NCI-H345 treated with DMSO at 0.1 percent for 48 hours (cell line): Measurements from ENCODE around the gene EVPLL.
"Not testable (repeated sequence)": the region's sequence is repeated elsewhere in the genome, so short reads cannot be mapped to it uniquely, and the experiment has no call there.

ENCODE experiments used
- DNase-seq: peaks from one replicate; lab custom pipeline; 2025; ENCODE audit not compliant: unreplicated experiment; lab: John Stamatoyannopoulos, UW

Gene EVPLL

GRCh38 chr17:18379246-18380146 is 1.9 kb downstream of the EVPLL start:
- no peak for DNase-seq

- no peak for DNase-seq
Measured at GRCh38 chr17:18380471-18381157, 3.0 kb downstream of the EVPLL start.

- DNase-seq, result no peak
Measured at GRCh38 chr17:18381158-18381952, 3.8 kb downstream of the EVPLL start.

- DNase-seq, result no peak
Measured at GRCh38 chr17:18381953-18382245, 4.3 kb downstream of the EVPLL start.

- no peak for DNase-seq
Measured at GRCh38 chr17:18382441-18383078, 5.0 kb downstream of the EVPLL start.

GRCh38 chr17:18383079-18383481 is 5.5 kb downstream of the EVPLL start:
- DNase-seq, result not testable (repeated sequence)

GRCh38 chr17:18384271-18384670 is 6.7 kb downstream of the EVPLL start:
- not testable (repeated sequence) for DNase-seq

- not testable (repeated sequence) for DNase-seq
Measured at GRCh38 chr17:18387583-18387982, 10.0 kb downstream of the EVPLL start.

- not testable (repeated sequence) for DNase-seq
Measured at GRCh38 chr17:18388266-18388665, 10.7 kb downstream of the EVPLL start.

- DNase-seq, result not testable (repeated sequence)
Measured at GRCh38 chr17:18388728-18389127, 11.2 kb downstream of the EVPLL start.

- DNase-seq, result not testable (repeated sequence)
Measured at GRCh38 chr17:18401872-18402590, 24.5 kb downstream of the EVPLL start.

GRCh38 chr17:18403166-18403565 is 25.6 kb downstream of the EVPLL start:
- DNase-seq, result not testable (repeated sequence)

- DNase-seq, result not testable (repeated sequence)
Measured at GRCh38 chr17:18403604-18404003, 26.0 kb downstream of the EVPLL start.

- not testable (repeated sequence) for DNase-seq
Measured at GRCh38 chr17:18408906-18409305, 31.3 kb downstream of the EVPLL start.

GRCh38 chr17:18409321-18409720 is 31.7 kb downstream of the EVPLL start:
- DNase-seq, result not testable (repeated sequence)

GRCh38 chr17:18410736-18411135 is 33.2 kb downstream of the EVPLL start:
- not testable (repeated sequence) for DNase-seq

GRCh38 chr17:18411377-18411864 is 33.8 kb downstream of the EVPLL start:
- not testable (repeated sequence) for DNase-seq

- DNase-seq, result not testable (repeated sequence)
Measured at GRCh38 chr17:18412001-18412538, 34.5 kb downstream of the EVPLL start.

- DNase-seq, result not testable (repeated sequence)
Measured at GRCh38 chr17:18421521-18421920, 43.9 kb downstream of the EVPLL start.

GRCh38 chr17:18422464-18422863 is 44.9 kb downstream of the EVPLL start:
- DNase-seq, result not testable (repeated sequence)
